OCI-LY7 (cell line): ENCODE results near the gene NCAPD3. TPM values are rescaled to one million over a fixed set of nuclear protein-coding genes. Genes with fewer than 3 reads are reported as not detected.

ENCODE experiments used
- BruUV-seq: library from RNA; stranded (reverse); fragments of 400-500 nt; replicated peaks from 2 replicates; lab custom pipeline; 2021; lab: Mats Ljungman, UMichigan
- CTCF ChIA-PET: fragments of 300-600 bp; sonication (Branson Sonifier 250); formaldehyde crosslinking; loops from one replicate; lab custom pipeline; 2022; ENCODE audit warnings: antibody characterized with exemption; ENCODE audit not compliant: unreplicated experiment; lab: Charles Lee
- POLR2A ChIA-PET: fragments of 300-600 bp; sonication (Branson Sonifier 250); formaldehyde crosslinking; loops from one replicate; lab custom pipeline; 2022; ENCODE audit warnings: antibody characterized with exemption; lab: Charles Lee
- DNase-seq: peaks from one replicate; pipeline ENCODE4 v3.0.0-alpha.2; 2015; ENCODE audit warnings: low spot score
- H2AFZ ChIP-seq: fragments of 200-600 bp; sonication (generic), shearing (Covaris generic); 2 replicates; pipeline ENCODE4 v1.6.1; 2014; ENCODE audit warnings: mild to moderate bottlenecking, antibody characterized with exemption, low read length, moderate library complexity
- H3K27ac ChIP-seq: fragments of 200-600 bp; sonication (generic); 2 replicates; pipeline ENCODE4 v1.5.1; 2014; ENCODE audit warnings: mixed run types, low read depth, mild to moderate bottlenecking, moderate library complexity, low read length, inconsistent platforms; ENCODE audit not compliant: poor library complexity, severe bottlenecking
- H3K36me3 ChIP-seq: fragments of 200-600 bp; sonication (generic); 2 replicates; pipeline ENCODE4 v1.6.1; 2014; ENCODE audit warnings: mild to moderate bottlenecking, antibody characterized with exemption, low read length, moderate library complexity, mixed read lengths; ENCODE audit not compliant: insufficient read depth
- H3K4me1 ChIP-seq: fragments of 200-600 bp; sonication (generic); 2 replicates; pipeline ENCODE4 v1.5.1; 2014; ENCODE audit warnings: mild to moderate bottlenecking, low read length; ENCODE audit not compliant: insufficient read depth, poor library complexity, severe bottlenecking
- H3K4me2 ChIP-seq: fragments of 200-600 bp; sonication (generic); 2 replicates; pipeline ENCODE4 v1.6.1; 2014; ENCODE audit warnings: mild to moderate bottlenecking, low read length
- H3K4me3 ChIP-seq: fragments of 200-600 bp; sonication (generic); 2 replicates; pipeline ENCODE4 v1.5.1; 2014; ENCODE audit warnings: mild to moderate bottlenecking, low read depth, low read length; ENCODE audit not compliant: poor library complexity, severe bottlenecking
- H3K79me2 ChIP-seq: fragments of 200-600 bp; sonication (generic); 2 replicates; pipeline ENCODE4 v1.6.1; 2016; ENCODE audit warnings: low read depth, mild to moderate bottlenecking, low read length, moderate library complexity, mixed read lengths; ENCODE audit not compliant: insufficient read depth
- H3K9me2 ChIP-seq: fragments of 200-600 bp; sonication (generic); 2 replicates; pipeline ENCODE4 v1.6.1; 2016; ENCODE audit warnings: mild to moderate bottlenecking, low read length, mixed read lengths; ENCODE audit not compliant: insufficient read depth
- H3K9me3 ChIP-seq: fragments of 200-600 bp; sonication (generic); 2 replicates; pipeline ENCODE4 v1.6.1; 2014; ENCODE audit warnings: mild to moderate bottlenecking, mixed run types, low read length, mixed read lengths
- H4K20me1 ChIP-seq: fragments of 200-600 bp; sonication (generic); 2 replicates; pipeline ENCODE4 v1.6.1; 2014; ENCODE audit warnings: mild to moderate bottlenecking, antibody characterized with exemption, low read length, moderate library complexity, mixed read lengths; ENCODE audit not compliant: insufficient read depth
- CTCF ChIP-seq: fragments of 200-600 bp; sonication (generic); conservative IDR thresholded peaks from 2 replicates; pipeline ENCODE4 v1.5.1; 2014; ENCODE audit warnings: mild to moderate bottlenecking, antibody characterized with exemption, low read length, moderate library complexity, mixed read lengths
- EZH2phosphoT487 ChIP-seq: fragments of 200-600 bp; sonication (generic); IDR thresholded peaks from 2 replicates; pipeline ENCODE4 v1.6.1; 2018; ENCODE audit warnings: low read depth, borderline replicate concordance, mild to moderate bottlenecking, mixed run types, antibody characterized with exemption, low read length, moderate library complexity, mixed read lengths
- intact Hi-C: fragments of 100-400 bp; cut with micrococcal nuclease; formaldehyde crosslinking; loops from one replicate; pipeline ENCODE4 v1.10.0; 2022; ENCODE audit not compliant: unreplicated experiment
- total RNA-seq, 2 experiments: library from RNA; depleted of rRNA in 1 of 2; stranded (reverse); fragments of >200 nt in 1 of 2; shearing (Covaris generic) in 1 of 2; gene quantifications; 2 replicates each; pipeline ENCODE4 v1.2.3, GENCODE V29; 2014 to 2022

Gene NCAPD3
- total RNA-seq, 2 experiments from 2014 or later, result 89.1 to 112 TPM

DNA sequence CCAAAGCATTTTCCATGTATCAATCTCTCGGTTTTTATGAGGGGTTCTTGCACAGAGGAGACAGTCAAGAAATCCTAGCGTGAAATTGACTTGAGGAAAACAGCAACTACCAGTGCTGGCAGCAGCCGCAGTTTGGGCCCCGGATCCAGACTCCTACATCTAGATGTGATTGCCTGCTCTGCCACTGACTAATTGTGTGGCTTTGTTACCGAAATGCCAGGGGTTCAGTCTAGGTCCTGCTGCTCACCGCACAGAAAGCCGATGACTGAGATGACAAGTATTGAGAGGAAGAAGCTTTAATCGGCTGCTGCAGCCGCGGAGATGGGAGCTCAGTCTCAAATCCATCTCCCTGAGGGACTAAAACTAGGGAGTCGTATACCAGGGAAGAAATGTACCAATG is 44.2 kb upstream of the NCAPD3 start:
- no peaks in the 10 kb centered on the region for H4K20me1 ChIP-seq

GRCh38 chr11:134267461-134267860 is 43.7 kb upstream of the NCAPD3 start:
- Histone ChIP-seq H4K20me1 (no peaks in the 10 kb centered on the region), H3K9me3 (no peaks in the 10 kb centered on the region), H3K4me2 (no peak overlapping the region), H3K36me3 (no peaks in the 10 kb centered on the region), H3K9me2 (no peaks in the 10 kb centered on the region), H3K79me2 (no peaks in the 10 kb centered on the region), H3K4me3 (no peak overlapping the region), H3K27ac (no peak overlapping the region), H3K4me1 (no peaks in the 10 kb centered on the region), H2AFZ (no peak overlapping the region)
- ChIA-PET POLR2A (no interaction called here), CTCF (no interaction called here)
- no TSS peak for BruUV-seq
- intact Hi-C loops, result no loop called here
- TF ChIP-seq EZH2phosphoT487 (no peak), CTCF (no peak)
- DNase-seq, result no peak

More for the DNA sequence above, 44.2 kb upstream of the NCAPD3 start:
- intact Hi-C loops, result no loop called here
- H3K36me3 ChIP-seq, result no peaks in the 10 kb centered on the region
- H3K79me2 ChIP-seq, result no peaks in the 10 kb centered on the region
- H3K4me2 ChIP-seq, result no peak overlapping the region
- TF ChIP-seq EZH2phosphoT487 (no peak), CTCF (no peak)
- H3K27ac ChIP-seq, result no peak overlapping the region
- H3K9me2 ChIP-seq, result no peaks in the 10 kb centered on the region
- H3K9me3 ChIP-seq, result no peaks in the 10 kb centered on the region
- POLR2A ChIA-PET, result interaction anchor here (0.5 kb wide), 1 partner anchor 1010 kb away, joined by 3 read pairs; no protein-coding TSS in a partner anchor
- no TSS peak for BruUV-seq
- no peak for DNase-seq
- no peak overlapping the region for H2AFZ ChIP-seq
- CTCF ChIA-PET, result no interaction called here
- no peaks in the 10 kb centered on the region for H3K4me1 ChIP-seq
- H3K4me3 ChIP-seq, result no peak overlapping the region

- H2AFZ ChIP-seq, result no peak overlapping the region
These were observed 43.1 kb upstream of the NCAPD3 start for GRCh38 chr11:134266841-134267251.

More at GRCh38 chr11:134266841-134267251, 43.1 kb upstream of the NCAPD3 start:
- Histone ChIP-seq H3K4me2 (no peak overlapping the region), H4K20me1 (no peaks in the 10 kb centered on the region), H3K27ac (no peak overlapping the region), H3K36me3 (no peaks in the 10 kb centered on the region), H3K79me2 (no peaks in the 10 kb centered on the region), H3K4me1 (no peaks in the 10 kb centered on the region), H3K4me3 (no peak overlapping the region), H3K9me2 (no peaks in the 10 kb centered on the region), H3K9me3 (no peaks in the 10 kb centered on the region)
- ChIA-PET POLR2A (interaction anchor here (0.7 kb wide), 1 partner anchor 12 kb away, joined by 4 read pairs; no protein-coding TSS in a partner anchor), CTCF (no interaction called here)
- intact Hi-C loops, result no loop called here
- BruUV-seq, result no TSS peak
- TF ChIP-seq CTCF, result no peak
- no peak for TF ChIP-seq EZH2phosphoT487
- DNase-seq, result no peak
